Epithelial cell of proximal tubule (primary cell): Measurements from ENCODE around the gene C17orf75. TPM values are rescaled to one million over a fixed set of nuclear protein-coding genes. Genes with fewer than 3 reads are reported as not detected.

Experiments
- DNase-seq: peaks from one replicate; pipeline ENCODE4 v3.0.0-alpha.2; 2011; ENCODE audit warnings: low read depth
- H3K4me3 ChIP-seq: 2 replicates; pipeline ENCODE4 v1.5.1; 2011; ENCODE audit warnings: low read depth, mild to moderate bottlenecking, low read length
- CTCF ChIP-seq: conservative IDR thresholded peaks from 2 replicates; pipeline ENCODE4 v1.5.1; 2012; ENCODE audit warnings: low read depth, mild to moderate bottlenecking, low read length
- total RNA-seq: library from RNA; depleted of rRNA; stranded (reverse); fragments of >200 nt; gene quantifications from 2 replicates; pipeline ENCODE4 v1.2.3, GENCODE V29; 2015

C17orf75 gene
- total RNA-seq, 1 donor from 2014 or later, result 22.1 TPM

GRCh38 chr17:32305049-32305448 lies 36.9 kb downstream of the C17orf75 start:
- H3K4me3 ChIP-seq, result no peak overlapping the region
- TF ChIP-seq CTCF, result no peak
- no peak for DNase-seq

- TF ChIP-seq CTCF, result no peak
- DNase-seq, result no peak
- H3K4me3 ChIP-seq, result no peak overlapping the region
Measured at GRCh38 chr17:32303781-32304288, 38.1 kb downstream of the C17orf75 start.

GRCh38 chr17:32302860-32303649 lies 38.9 kb downstream of the C17orf75 start:
- TF ChIP-seq CTCF, result no peak
- H3K4me3 ChIP-seq, result no peak overlapping the region
- no peak for DNase-seq

- no peak for TF ChIP-seq CTCF
- H3K4me3 ChIP-seq, result no peak overlapping the region
- no peak for DNase-seq
Measured at GRCh38 chr17:32302037-32302436, 39.9 kb downstream of the C17orf75 start.

GRCh38 chr17:32299580-32300164 lies 42.3 kb downstream of the C17orf75 start:
- no peak overlapping the region for H3K4me3 ChIP-seq
- no peak for TF ChIP-seq CTCF

GRCh38 chr17:32298721-32299579 lies 43.0 kb downstream of the C17orf75 start:
- no peak for TF ChIP-seq CTCF
- no peak for DNase-seq

More at GRCh38 chr17:32299580-32300164, 42.3 kb downstream of the C17orf75 start:
- DNase-seq, result no peak

More at GRCh38 chr17:32298721-32299579, 43.0 kb downstream of the C17orf75 start:
- H3K4me3 ChIP-seq, result no peak overlapping the region
